Upper lobe of left lung (tissue), 4 donors: ENCODE data around the gene LENEP.

Experiments used
- POLR2AphosphoS5 ChIP-seq, 2 donors: sonication (generic); formaldehyde crosslinking; IDR thresholded peaks; one replicate each; pipeline ENCODE4 v1.5.1; 2017; ENCODE audit warnings: antibody characterized with exemption in 2 of 2
- TF ChIP-seq, protein P1 (sequence below), 6 experiments: fragments of 450-650 bp in 4 of 6; fragments of 200-600 bp in 2 of 6; sonication (generic) in 2 of 6; IDR thresholded peaks; one replicate each; pipeline ENCODE4 v1.5.1; 2016 to 2019; ENCODE audit warnings: antibody characterized with exemption in 6 of 6

DNA sequence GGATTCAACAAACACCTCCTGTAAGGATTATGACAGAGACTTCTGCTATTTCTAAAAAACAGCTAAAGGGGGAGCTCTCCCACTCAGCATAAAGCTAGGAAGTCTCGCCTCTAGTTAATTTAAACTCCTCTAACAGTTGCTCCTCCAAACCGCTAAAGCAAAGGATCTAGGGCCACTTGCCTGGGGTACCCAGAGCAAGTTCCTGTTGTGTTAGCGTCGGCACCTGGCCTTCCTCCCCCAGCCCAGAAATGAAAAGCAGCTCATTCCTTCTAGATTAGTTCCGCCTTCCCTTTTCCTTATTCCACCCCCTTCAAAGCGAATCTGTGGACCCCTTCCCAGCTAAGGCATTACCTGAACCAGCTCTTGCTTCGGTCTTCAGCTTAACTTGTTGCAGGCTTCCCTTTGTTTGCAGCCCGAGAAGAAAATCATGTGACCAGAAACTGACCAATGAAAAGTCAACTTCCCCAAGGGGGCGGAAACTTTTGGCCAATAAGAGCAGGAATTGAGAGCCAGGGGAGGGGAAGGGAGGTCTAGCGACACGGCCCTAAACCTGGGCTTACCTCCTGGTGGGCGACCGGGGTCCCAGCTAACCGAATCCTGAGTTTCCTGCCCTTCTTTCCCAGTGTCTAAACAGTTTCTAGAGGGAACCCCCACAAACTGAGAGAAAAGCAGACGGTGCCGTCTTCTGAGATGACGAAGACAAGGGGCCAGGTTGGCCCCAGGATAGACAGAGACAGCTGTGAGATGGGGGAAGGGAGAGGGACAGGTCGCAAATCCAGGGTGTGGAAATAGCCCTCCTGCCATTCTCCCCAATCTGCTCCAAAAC lies 37.5 kb upstream of the LENEP start, which contains the start of gene PBXIP1:
- TF ChIP-seq, protein P1, sequence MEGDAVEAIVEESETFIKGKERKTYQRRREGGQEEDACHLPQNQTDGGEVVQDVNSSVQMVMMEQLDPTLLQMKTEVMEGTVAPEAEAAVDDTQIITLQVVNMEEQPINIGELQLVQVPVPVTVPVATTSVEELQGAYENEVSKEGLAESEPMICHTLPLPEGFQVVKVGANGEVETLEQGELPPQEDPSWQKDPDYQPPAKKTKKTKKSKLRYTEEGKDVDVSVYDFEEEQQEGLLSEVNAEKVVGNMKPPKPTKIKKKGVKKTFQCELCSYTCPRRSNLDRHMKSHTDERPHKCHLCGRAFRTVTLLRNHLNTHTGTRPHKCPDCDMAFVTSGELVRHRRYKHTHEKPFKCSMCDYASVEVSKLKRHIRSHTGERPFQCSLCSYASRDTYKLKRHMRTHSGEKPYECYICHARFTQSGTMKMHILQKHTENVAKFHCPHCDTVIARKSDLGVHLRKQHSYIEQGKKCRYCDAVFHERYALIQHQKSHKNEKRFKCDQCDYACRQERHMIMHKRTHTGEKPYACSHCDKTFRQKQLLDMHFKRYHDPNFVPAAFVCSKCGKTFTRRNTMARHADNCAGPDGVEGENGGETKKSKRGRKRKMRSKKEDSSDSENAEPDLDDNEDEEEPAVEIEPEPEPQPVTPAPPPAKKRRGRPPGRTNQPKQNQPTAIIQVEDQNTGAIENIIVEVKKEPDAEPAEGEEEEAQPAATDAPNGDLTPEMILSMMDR (IDR thresholded peaks at IDR 0.05): peak in 2 of 6 experiments; percentile 6 to 15
- peak; percentile 30 to 43 for TF ChIP-seq POLR2AphosphoS5 (IDR thresholded peaks at IDR 0.05)
